Measurements from ENCODE around the gene RAPGEF2.

Gene RAPGEF2

DNA sequence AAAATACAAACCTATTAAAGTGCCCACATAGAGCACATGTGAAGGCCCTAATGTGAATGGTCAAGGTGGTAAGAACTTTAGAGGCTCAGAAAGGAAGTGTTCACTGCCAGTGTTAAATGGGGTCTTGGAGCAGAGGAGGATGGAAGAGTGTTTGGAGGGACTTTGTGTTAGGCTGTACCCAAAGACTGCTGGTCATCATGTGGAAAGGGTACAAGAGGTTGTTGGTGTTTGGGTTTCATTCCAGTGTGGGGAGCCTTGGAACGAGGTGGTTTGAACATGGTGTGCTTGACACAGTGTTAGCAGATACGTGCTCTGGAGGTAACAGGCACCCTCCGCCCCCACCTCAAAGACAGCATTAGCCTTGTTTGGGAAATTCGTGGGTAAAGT is 73.1 kb downstream of the RAPGEF2 start:
- Histone ChIP-seq H2BK15ac (ENCODE audit: low read depth, poor library complexity, severe bottlenecking) (no peak overlapping the region), H2AFZ (ENCODE audit: low read depth, low read length) (no peak overlapping the region), H3K4me3 (ENCODE audit: insufficient read depth in 1 of 2, low read depth in 1 of 2, low read length in 2 of 2) (no peak overlapping the region), H3K14ac (ENCODE audit: low read length in 2 of 2) (no peak overlapping the region), H3K4me1 (ENCODE audit: control insufficient read depth, insufficient read depth, low read depth, low read length) (peaks cover 9% of the 10 kb centered on the region), H3K9ac (ENCODE audit: low read length) (peak overlapping the region; percentile 66), H3K27me3 (ENCODE audit: control insufficient read depth in 1 of 2, insufficient read depth in 1 of 2, low read length in 2 of 2) (no peaks in the 10 kb centered on the region), H3K79me1 (replicated peaks; ENCODE audit: low read length, poor library complexity, severe bottlenecking) (peaks cover 17% of the 10 kb centered on the region), H2BK5ac (ENCODE audit: low read depth, low read length, poor library complexity, severe bottlenecking) (no peak overlapping the region), H3K27ac (ENCODE audit: low read length, poor library complexity, severe bottlenecking) (peak overlapping the region; percentile 96), H3K36me3 (ENCODE audit: control insufficient read depth in 1 of 2, insufficient read depth in 2 of 2, low read depth in 1 of 2, low read length in 2 of 2) (no peaks in the 10 kb centered on the region), H2BK120ac (ENCODE audit: low read depth, low read length) (no peak overlapping the region), H2BK12ac (ENCODE audit: low read length in 2 of 2) (peak overlapping the region in 1 of 2 experiments; percentile 83), H3K23ac (ENCODE audit: low read length in 2 of 2) (no peak overlapping the region), H2AK5ac (ENCODE audit: low read length, severe bottlenecking) (peak overlapping the region; percentile 11), H4K8ac (ENCODE audit: low read length) (peak overlapping the region; percentile 12), H4K91ac (ENCODE audit: low read length) (peak overlapping the region; percentile 25), H3K18ac (ENCODE audit: low read depth in 1 of 2, low read length in 2 of 2) (peak overlapping the region in 1 of 2 experiments; percentile 28), H3K9me3 (ENCODE audit: control insufficient read depth, low read length) (no peaks in the 10 kb centered on the region), H3K4ac (ENCODE audit: low read depth in 1 of 2, low read length in 2 of 2) (peak overlapping the region; percentile 6 to 57), H3K4me2 (ENCODE audit: low read length, poor library complexity, severe bottlenecking) (peak overlapping the region; percentile 12)
- WGBS = 56% methylated on average over 4 of the region's 4 CpGs
- no peak for DNase-seq

DNA sequence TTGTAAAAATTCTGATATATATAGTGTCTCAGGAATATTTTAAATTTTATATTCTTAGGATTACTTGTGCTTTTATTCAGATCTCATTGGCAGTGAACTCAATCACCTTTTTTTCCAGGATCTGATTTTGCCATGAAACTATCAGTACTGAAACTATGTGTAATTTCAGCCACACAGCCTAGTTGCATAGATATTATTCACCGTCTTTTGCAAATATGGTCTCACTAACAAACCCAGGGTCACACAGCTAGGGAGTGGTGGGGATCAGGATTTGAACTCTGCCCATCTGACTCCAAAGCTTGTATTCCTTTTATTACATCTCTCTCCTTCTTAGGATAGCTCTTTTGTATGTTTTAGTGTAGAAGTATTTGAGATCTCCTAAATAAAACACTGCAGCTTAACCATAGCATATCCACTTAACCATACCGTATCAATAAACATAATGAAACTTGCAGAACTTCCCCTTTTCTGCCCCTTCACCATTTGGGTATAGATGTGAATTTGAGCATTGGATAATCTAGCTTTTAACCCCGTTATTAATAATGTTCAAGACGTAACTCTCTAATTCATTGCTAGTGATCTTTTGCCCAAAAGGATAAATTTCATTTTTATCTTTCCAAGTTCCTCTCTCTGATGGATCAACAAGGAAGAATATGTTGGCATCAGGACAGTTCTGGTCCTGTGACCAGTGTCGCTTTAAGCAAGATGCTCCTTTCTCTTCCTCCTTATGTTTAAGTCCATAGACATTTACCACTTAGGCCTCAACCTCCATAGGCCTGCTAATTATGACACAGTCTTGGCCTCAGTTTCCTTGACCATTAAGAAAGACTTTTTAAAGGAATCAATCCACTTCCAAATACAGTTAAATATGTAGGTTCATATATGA is 74.6 kb downstream of the RAPGEF2 start:
- Histone ChIP-seq H3K14ac (ENCODE audit: low read length in 2 of 2) (no peak overlapping the region), H3K18ac (ENCODE audit: low read depth in 1 of 2, low read length in 2 of 2) (peak overlapping the region in 1 of 2 experiments; percentile 43), H3K27ac (ENCODE audit: low read length, poor library complexity, severe bottlenecking) (no peak overlapping the region), H2BK5ac (ENCODE audit: low read depth, low read length, poor library complexity, severe bottlenecking) (no peak overlapping the region), H2BK15ac (ENCODE audit: low read depth, poor library complexity, severe bottlenecking) (no peak overlapping the region), H3K9me3 (ENCODE audit: control insufficient read depth, low read length) (no peaks in the 10 kb centered on the region), H3K4ac (ENCODE audit: low read depth in 1 of 2, low read length in 2 of 2) (no peak overlapping the region), H2BK12ac (ENCODE audit: low read length in 2 of 2) (no peak overlapping the region), H3K36me3 (ENCODE audit: control insufficient read depth in 1 of 2, insufficient read depth in 2 of 2, low read depth in 1 of 2, low read length in 2 of 2) (no peaks in the 10 kb centered on the region), H3K4me1 (ENCODE audit: control insufficient read depth, insufficient read depth, low read depth, low read length) (peaks cover 7% of the 10 kb centered on the region), H2BK120ac (ENCODE audit: low read depth, low read length) (peak overlapping the region; percentile 73), H3K9ac (ENCODE audit: low read length) (peak overlapping the region; percentile 37), H3K4me3 (ENCODE audit: insufficient read depth in 1 of 2, low read depth in 1 of 2, low read length in 2 of 2) (no peak overlapping the region), H2AK5ac (ENCODE audit: low read length, severe bottlenecking) (no peak overlapping the region), H2AFZ (ENCODE audit: low read depth, low read length) (no peak overlapping the region), H4K91ac (ENCODE audit: low read length) (no peak overlapping the region), H3K79me1 (replicated peaks; ENCODE audit: low read length, poor library complexity, severe bottlenecking) (peaks cover 14% of the 10 kb centered on the region), H4K8ac (ENCODE audit: low read length) (peak overlapping the region; percentile 41), H3K4me2 (ENCODE audit: low read length, poor library complexity, severe bottlenecking) (no peak overlapping the region), H3K27me3 (ENCODE audit: control insufficient read depth in 1 of 2, insufficient read depth in 1 of 2, low read length in 2 of 2) (no peaks in the 10 kb centered on the region), H3K23ac (ENCODE audit: low read length in 2 of 2) (no peak overlapping the region)
- no peak for DNase-seq
- WGBS = 98% methylated on average over 4 of the region's 5 CpGs

DNA sequence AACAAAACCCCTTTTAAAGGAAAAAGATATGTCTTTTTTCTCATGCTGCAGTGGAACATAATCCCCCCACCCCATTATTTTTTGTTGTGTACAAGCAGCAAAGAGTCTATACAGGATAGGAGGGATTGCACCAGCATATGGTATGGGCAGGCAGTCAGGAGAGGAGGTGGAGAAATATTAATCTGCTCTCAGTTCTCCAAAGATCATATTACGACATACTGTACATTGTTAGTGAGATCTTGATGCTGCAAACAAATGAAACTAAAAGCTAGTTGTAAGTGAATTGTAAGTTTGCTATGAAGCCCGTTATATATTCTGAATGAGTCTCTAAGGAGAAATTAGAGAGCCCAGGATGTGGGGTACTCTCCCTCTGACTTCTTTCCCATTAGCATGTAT is 75.3 kb downstream of the RAPGEF2 start:
- Histone ChIP-seq H3K36me3 (ENCODE audit: control insufficient read depth in 1 of 2, insufficient read depth in 2 of 2, low read depth in 1 of 2, low read length in 2 of 2) (no peaks in the 10 kb centered on the region), H3K4me3 (ENCODE audit: insufficient read depth in 1 of 2, low read depth in 1 of 2, low read length in 2 of 2) (peak overlapping the region in 1 of 2 experiments; percentile 50), H4K8ac (ENCODE audit: low read length) (no peak overlapping the region), H2BK5ac (ENCODE audit: low read depth, low read length, poor library complexity, severe bottlenecking) (no peak overlapping the region), H3K79me1 (replicated peaks; ENCODE audit: low read length, poor library complexity, severe bottlenecking) (peaks cover 16% of the 10 kb centered on the region), H3K27ac (ENCODE audit: low read length, poor library complexity, severe bottlenecking) (no peak overlapping the region), H3K18ac (ENCODE audit: low read depth in 1 of 2, low read length in 2 of 2) (no peak overlapping the region), H2BK120ac (ENCODE audit: low read depth, low read length) (no peak overlapping the region), H2AFZ (ENCODE audit: low read depth, low read length) (no peak overlapping the region), H3K9me3 (ENCODE audit: control insufficient read depth, low read length) (no peaks in the 10 kb centered on the region), H2AK5ac (ENCODE audit: low read length, severe bottlenecking) (no peak overlapping the region), H3K23ac (ENCODE audit: low read length in 2 of 2) (no peak overlapping the region), H3K27me3 (ENCODE audit: control insufficient read depth in 1 of 2, insufficient read depth in 1 of 2, low read length in 2 of 2) (no peaks in the 10 kb centered on the region), H3K4me1 (ENCODE audit: control insufficient read depth, insufficient read depth, low read depth, low read length) (peaks cover 7% of the 10 kb centered on the region), H3K4ac (ENCODE audit: low read depth in 1 of 2, low read length in 2 of 2) (no peak overlapping the region), H3K9ac (ENCODE audit: low read length) (peak overlapping the region; percentile 37), H2BK12ac (ENCODE audit: low read length in 2 of 2) (no peak overlapping the region), H3K4me2 (ENCODE audit: low read length, poor library complexity, severe bottlenecking) (no peak overlapping the region), H4K91ac (ENCODE audit: low read length) (no peak overlapping the region), H3K14ac (ENCODE audit: low read length in 2 of 2) (no peak overlapping the region), H2BK15ac (ENCODE audit: low read depth, poor library complexity, severe bottlenecking) (no peak overlapping the region)
- 89% methylated on average over 2 of the region's 2 CpGs for WGBS
- DNase-seq = peak; percentile 44

DNA sequence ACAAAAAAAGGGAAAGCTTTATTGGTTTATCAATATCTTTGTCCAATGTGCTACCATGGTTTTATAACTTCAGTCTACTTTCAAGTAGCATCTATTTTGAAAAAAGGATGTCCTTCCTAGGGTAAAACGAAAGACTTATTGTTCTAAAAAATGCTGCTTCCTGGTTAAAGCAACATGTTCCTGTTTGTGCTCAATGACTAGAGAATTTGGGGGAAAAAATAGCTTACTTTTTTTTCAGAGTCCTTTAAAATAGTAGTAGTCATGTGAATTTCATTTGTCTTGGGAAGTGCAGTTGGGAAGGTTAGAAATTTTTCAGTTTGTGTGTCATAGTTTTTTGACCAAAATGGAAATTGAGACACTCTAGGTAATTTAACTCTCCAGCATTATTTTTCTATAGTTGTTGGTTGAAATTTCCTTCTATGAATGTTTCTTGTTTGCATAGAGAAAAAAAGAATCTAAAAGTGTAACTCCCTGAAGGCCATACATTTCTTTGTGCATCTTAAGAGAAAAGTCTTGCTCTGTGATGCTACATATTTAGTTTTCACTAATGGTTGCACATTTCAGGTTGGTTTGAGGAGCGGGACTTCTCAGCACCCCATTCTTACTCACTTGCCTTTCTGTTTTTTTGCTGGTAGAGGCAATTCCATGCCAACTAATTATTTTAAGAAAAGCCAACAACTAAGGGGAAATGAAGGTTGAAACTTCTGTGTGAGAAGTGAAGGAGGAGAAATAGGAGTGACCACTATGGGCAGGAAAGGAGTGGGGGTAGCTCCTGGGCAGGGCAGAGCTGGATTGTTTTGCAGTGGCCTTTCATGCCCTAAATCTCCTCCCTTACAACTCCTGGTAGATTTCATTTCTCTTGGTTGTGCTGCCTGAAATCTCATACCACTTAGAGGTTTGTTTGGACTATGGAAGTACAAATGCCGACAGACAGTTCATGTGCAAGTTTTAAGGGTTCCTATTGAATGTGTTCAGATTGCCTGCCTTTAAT is 76.4 kb downstream of the RAPGEF2 start:
- Histone ChIP-seq H3K27me3 (ENCODE audit: control insufficient read depth in 1 of 2, insufficient read depth in 1 of 2, low read length in 2 of 2) (no peaks in the 10 kb centered on the region), H3K14ac (ENCODE audit: low read length in 2 of 2) (no peak overlapping the region), H2AK5ac (ENCODE audit: low read length, severe bottlenecking) (peak overlapping the region; percentile 36), H4K91ac (ENCODE audit: low read length) (no peak overlapping the region), H2BK5ac (ENCODE audit: low read depth, low read length, poor library complexity, severe bottlenecking) (no peak overlapping the region), H3K79me1 (replicated peaks; ENCODE audit: low read length, poor library complexity, severe bottlenecking) (peaks cover 16% of the 10 kb centered on the region), H2AFZ (ENCODE audit: low read depth, low read length) (no peak overlapping the region), H4K8ac (ENCODE audit: low read length) (no peak overlapping the region), H3K18ac (ENCODE audit: low read depth in 1 of 2, low read length in 2 of 2) (peak overlapping the region in 1 of 2 experiments; percentile 56), H3K4me3 (ENCODE audit: insufficient read depth in 1 of 2, low read depth in 1 of 2, low read length in 2 of 2) (no peak overlapping the region), H3K9me3 (ENCODE audit: control insufficient read depth, low read length) (no peaks in the 10 kb centered on the region), H2BK12ac (ENCODE audit: low read length in 2 of 2) (no peak overlapping the region), H3K23ac (ENCODE audit: low read length in 2 of 2) (no peak overlapping the region), H3K4me1 (ENCODE audit: control insufficient read depth, insufficient read depth, low read depth, low read length) (peaks cover 7% of the 10 kb centered on the region), H3K4me2 (ENCODE audit: low read length, poor library complexity, severe bottlenecking) (no peak overlapping the region), H3K4ac (ENCODE audit: low read depth in 1 of 2, low read length in 2 of 2) (no peak overlapping the region), H3K9ac (ENCODE audit: low read length) (peak overlapping the region; percentile 6), H2BK120ac (ENCODE audit: low read depth, low read length) (no peak overlapping the region), H3K36me3 (ENCODE audit: control insufficient read depth in 1 of 2, insufficient read depth in 2 of 2, low read depth in 1 of 2, low read length in 2 of 2) (no peaks in the 10 kb centered on the region), H2BK15ac (ENCODE audit: low read depth, poor library complexity, severe bottlenecking) (no peak overlapping the region), H3K27ac (ENCODE audit: low read length, poor library complexity, severe bottlenecking) (no peak overlapping the region)
- WGBS = 72% methylated on average over 2 of the region's 3 CpGs
- no peak for DNase-seq

Data from mesenchymal stem cell (in vitro differentiated cells and primary cell).